Uterus (tissue), 2 donors: ENCODE data around the gene CUBN.

Experiments
- POLR2A ChIP-seq, 2 donors: fragments of 450-650 bp; IDR thresholded peaks; one replicate each; pipeline ENCODE4 v1.6.1; 2016; ENCODE audit warnings: antibody characterized with exemption in 2 of 2, mild to moderate bottlenecking in 1 of 2, moderate library complexity in 1 of 2
- TF ChIP-seq, protein P1 (sequence below), 4 experiments: fragments of 200-600 bp in 2 of 4; fragments of 450-650 bp in 2 of 4; sonication (generic) in 2 of 4; IDR thresholded peaks; one replicate each; pipeline ENCODE4 v1.5.1; 2016 to 2019; ENCODE audit warnings: antibody characterized with exemption in 4 of 4, mild to moderate bottlenecking in 2 of 4, moderate library complexity in 1 of 4

DNA sequence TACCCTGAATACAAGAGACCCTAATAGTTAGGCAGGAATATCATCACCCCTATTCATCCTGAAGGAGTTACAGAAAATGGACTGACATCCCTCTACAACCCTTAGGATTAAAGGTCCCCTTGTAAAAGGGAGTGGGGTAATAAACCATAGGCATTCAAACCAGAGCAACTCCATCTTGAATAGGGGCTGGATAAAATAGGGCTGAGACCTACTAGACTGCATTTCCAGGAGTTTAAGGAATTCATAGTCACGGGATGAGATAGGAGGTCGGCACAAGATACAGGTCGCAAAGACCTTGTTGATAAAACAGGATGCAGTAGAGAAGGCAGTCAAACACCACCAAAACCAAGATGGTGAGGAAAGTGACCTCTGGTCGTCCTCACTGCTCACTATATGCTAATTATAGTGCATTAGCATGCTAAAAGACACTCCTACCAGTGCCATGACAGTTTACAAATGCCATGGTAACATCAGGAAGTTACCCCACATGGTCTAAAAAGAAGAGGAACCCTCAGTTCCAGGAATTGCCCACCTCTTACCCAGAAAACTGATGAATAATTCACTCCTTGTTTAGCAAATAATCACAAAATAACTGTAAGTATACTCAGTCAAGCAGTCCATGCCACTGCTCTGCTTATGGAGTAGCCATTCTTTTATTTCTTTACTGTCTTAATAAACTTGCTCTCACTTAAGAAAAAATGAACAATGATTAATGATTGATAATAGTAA is 37.2 kb downstream of the CUBN start:
- TF ChIP-seq, protein P1, sequence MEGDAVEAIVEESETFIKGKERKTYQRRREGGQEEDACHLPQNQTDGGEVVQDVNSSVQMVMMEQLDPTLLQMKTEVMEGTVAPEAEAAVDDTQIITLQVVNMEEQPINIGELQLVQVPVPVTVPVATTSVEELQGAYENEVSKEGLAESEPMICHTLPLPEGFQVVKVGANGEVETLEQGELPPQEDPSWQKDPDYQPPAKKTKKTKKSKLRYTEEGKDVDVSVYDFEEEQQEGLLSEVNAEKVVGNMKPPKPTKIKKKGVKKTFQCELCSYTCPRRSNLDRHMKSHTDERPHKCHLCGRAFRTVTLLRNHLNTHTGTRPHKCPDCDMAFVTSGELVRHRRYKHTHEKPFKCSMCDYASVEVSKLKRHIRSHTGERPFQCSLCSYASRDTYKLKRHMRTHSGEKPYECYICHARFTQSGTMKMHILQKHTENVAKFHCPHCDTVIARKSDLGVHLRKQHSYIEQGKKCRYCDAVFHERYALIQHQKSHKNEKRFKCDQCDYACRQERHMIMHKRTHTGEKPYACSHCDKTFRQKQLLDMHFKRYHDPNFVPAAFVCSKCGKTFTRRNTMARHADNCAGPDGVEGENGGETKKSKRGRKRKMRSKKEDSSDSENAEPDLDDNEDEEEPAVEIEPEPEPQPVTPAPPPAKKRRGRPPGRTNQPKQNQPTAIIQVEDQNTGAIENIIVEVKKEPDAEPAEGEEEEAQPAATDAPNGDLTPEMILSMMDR (IDR thresholded peaks at IDR 0.05) = no peak
- TF ChIP-seq POLR2A (IDR thresholded peaks at IDR 0.05) = no peak
